ENCODE measurements around the gene SPPL2C.

The SPPL2C gene

DNA sequence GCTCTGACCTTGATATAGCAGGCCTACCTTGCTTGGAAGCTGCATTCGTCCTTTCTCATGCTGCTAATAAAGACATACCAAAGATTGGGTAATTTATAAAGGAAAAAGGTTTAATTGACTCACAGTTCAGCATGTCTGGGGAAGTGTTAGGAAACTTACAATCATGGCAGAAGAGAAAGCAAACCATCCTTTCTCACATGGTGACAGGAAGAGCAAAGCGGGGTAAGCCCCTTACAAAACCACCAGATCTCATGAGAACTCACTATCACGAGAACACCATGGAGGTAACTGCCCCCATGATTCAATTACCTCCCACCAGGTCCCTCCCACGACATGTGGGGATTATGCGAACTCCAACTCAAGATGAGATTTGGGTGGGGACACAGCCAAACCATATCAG lies 43.7 kb downstream of the SPPL2C start:
- peak; percentile 15 for DNase-seq

DNA sequence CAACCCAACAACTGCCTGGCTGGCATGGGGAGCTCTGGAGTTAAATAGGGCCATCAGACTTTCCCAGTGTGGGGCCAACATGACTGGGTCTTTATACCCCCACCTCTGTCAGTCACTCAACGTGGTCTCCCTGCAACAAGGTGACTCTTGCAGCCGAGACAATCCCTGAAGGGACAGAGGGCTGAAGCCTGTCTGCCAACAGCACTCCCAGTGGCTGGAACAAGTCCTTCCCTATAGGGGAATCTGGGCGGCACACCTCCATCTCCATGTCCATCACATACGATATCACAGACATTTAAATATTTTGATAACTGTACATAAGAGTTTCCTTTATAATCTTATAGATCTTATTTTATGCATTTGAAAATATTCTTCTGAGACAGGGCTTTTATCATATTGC lies 44.9 kb downstream of the SPPL2C start:
- no peak for DNase-seq

DNA sequence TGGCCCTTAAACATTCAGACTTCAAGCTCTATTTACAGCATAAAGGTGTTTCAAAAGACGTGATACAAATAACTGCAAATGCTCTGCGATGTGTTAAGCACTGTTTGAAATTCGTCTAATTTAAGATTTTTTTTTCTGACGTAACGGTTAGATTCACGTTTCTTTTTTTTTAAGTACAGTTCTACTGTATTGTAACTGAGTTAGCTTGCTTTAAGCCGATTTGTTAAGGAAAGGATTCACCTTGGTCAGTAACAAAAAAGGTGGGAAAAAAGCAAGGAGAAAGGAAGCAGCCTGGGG lies 49.0 kb downstream of the SPPL2C start:
- DNase-seq: no peak

DNA sequence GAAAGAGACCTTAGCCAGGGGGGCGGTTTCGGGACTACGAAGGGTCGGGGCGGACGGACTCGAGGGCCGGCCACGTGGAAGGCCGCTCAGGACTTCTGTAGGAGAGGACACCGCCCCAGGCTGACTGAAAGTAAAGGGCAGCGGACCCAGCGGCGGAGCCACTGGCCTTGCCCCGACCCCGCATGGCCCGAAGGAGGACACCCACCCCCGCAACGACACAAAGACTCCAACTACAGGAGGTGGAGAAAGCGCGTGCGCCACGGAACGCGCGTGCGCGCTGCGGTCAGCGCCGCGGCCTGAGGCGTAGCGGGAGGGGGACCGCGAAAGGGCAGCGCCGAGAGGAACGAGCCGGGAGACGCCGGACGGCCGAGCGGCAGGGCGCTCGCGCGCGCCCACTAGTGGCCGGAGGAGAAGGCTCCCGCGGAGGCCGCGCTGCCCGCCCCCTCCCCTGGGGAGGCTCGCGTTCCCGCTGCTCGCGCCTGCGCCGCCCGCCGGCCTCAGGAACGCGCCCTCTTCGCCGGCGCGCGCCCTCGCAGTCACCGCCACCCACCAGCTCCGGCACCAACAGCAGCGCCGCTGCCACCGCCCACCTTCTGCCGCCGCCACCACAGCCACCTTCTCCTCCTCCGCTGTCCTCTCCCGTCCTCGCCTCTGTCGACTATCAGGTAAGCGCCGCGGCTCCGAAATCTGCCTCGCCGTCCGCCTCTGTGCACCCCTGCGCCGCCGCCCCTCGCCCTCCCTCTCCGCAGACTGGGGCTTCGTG lies 49.5 kb downstream of the SPPL2C start, which contains the start of gene MAPT:
Gene MAPT, plus strand, starts transcription at position 533 of the 763 bp plus-strand sequence. CDS start 67,784 bp downstream, outside the sequence.
- peak; percentile 78 for DNase-seq

DNA sequence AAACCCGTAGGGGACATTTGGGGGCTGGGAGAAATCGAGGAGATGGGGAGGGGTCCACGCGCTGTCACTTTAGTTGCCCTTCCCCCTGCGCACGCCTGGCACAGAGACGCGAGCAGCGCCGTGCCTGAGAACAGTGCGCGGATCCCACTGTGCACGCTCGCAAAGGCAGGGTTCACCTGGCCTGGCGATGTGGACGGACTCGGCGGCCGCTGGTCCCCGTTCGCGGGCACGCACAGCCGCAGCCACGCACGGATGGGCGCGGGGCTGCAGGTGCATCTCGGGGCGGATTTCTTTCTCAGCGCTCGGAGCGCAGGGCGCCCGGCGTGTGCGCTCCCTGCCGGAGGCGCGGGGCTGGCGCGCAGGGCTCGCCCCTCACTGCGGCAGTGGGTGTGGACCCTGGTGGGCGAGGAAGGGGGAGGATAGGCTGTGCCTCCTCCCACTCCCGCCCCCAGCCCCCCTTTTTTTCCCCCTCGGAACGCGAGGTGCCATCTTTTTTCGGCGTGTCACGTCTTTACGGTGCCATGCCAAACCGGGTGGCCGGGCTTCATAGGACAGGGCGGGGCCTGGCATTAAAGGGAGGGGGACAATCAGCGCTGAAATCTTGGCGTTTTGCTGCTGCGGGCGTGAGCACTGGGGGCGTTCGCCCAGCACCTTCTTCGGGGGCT lies 50.8 kb downstream of the SPPL2C start:
- peak; percentile 10 for DNase-seq

DNA sequence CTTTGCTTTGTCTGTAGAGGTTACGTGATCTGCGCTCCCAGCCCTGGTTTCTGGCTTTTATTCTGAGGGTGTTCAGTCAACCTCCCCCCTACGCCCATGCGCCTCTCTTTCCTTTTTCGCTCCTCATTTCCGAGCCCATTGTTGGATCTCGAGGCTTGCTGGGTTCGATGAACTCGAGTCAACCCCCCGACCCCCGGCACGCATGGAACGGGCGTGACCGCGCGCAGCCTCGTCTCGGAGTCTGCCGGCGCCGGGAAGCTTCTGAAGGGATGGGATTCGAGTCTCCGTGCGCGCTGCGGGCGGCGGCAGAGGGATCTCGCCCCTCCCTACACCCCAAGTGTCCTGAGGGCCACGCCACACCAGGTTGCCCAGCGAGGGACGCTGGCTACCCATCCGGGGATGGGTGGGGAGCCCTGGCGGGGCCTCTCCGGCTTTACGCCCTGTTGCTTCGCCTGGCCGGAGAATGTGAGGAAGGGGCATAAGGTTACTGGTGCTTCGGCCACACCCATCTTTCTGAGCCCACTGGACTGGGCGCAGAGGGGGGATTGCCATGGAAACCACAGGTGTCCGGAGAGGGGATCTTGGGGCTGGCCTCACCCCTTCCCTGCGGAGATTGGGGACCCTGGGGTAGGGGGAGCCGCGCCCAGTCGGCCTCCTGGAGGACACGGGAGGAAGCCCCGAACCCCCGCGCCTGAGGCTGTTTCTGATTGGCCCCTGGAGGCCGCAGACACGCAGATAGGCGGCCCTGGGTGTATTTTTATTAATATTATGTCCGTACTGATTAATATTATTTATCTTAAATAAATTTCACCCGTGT lies 51.5 kb downstream of the SPPL2C start:
- no peak for DNase-seq

Measured in stimulated activated CD4-positive, alpha-beta T cell treated with anti-CD3 and anti-CD28 coated beads, Interleukin-4, amount 100 ng/mL, for 24 hours (primary cell).